Cerebellar nuclear complex (tissue), 1 donor: ENCODE data around the gene TMEM179.
"Not testable (repeated sequence)": the region's sequence is repeated elsewhere in the genome, so short reads cannot be mapped to it uniquely, and the experiment has no call there.

Experiments used
- DNase-seq, 2 experiments: peaks; one replicate each; lab custom pipeline; 2025; lab: John Stamatoyannopoulos, UW

TMEM179 gene

GRCh38 chr14:104604458-104605449 lies at the start of gene TMEM179:
Gene TMEM179, minus strand, starts transcription at chr14:104604772. Its CDS starts 31 bp downstream, at chr14:104604741.
- no peak for DNase-seq

GRCh38 chr14:104654119-104654518 lies 49.5 kb upstream of the TMEM179 start:
- no peak for DNase-seq

GRCh38 chr14:104653130-104653920 lies 48.8 kb upstream of the TMEM179 start:
- not testable (repeated sequence) for DNase-seq

DNA sequence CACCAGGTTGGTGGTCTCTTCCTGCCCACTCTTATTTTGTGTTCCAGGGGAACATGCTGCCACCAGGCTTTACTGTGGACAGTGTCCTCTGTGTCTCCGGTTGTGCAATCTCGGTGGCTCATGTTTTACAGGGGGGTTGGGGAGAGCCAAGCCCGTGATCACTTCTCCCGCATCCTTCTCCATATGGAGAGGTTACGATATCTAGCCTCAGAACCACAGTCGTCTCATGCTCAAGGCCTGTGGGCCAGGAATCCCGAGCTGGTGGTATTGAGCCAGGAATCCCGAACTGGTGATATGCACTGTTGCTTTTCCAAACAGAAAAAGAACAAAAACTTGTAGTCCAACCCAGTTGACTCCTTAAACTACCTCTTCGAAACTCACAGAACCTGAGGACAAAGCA lies 47.8 kb upstream of the TMEM179 start:
- no peak for DNase-seq

- DNase-seq: no peak
Measured at GRCh38 chr14:104651876-104652260, 47.3 kb upstream of the TMEM179 start.

DNA sequence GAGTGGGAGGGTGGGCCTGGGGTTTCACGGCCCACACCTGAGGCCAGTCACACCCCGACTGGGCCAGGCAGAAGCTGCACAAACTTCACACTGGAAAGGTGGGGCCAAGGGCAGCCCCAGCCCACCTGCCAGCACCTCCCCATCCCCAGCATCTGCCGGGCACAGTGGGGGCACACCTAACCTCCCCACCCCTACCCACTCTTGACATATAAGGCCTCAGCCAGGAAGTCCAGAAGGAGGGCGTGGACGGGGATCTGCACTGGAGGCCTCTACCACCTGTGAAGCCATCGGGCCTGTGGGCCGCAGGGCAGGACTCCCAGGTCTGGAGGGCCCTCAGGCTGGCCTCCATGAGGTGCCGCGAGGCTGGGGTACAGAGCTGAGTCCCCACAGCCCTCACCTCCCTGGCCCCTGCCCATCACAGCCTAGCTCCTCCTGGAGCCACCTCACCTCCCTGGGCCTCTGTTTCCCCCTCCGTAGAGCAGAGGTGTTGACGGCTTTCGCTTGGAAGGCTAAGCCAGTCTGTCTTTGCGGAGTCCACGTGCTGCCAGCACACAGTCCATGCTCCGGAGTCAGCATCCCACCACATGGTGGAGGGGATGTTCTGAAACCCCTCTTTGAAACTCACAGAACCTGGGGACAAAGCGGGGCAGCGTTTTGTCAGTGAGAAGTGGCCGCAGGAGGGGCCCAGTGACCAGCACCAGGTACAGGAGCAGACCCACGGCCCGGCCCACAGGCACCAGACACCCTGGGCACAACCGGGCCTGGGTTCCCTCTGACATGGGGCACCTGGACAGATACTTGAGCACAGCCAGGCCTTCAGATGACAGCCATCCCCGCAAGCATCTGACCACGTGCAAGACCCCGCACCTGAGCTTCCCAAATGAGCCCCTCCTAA lies 46.7 kb upstream of the TMEM179 start:
- no peak for DNase-seq

- no peak for DNase-seq
Measured at GRCh38 chr14:104650057-104650980, 45.7 kb upstream of the TMEM179 start.

DNA sequence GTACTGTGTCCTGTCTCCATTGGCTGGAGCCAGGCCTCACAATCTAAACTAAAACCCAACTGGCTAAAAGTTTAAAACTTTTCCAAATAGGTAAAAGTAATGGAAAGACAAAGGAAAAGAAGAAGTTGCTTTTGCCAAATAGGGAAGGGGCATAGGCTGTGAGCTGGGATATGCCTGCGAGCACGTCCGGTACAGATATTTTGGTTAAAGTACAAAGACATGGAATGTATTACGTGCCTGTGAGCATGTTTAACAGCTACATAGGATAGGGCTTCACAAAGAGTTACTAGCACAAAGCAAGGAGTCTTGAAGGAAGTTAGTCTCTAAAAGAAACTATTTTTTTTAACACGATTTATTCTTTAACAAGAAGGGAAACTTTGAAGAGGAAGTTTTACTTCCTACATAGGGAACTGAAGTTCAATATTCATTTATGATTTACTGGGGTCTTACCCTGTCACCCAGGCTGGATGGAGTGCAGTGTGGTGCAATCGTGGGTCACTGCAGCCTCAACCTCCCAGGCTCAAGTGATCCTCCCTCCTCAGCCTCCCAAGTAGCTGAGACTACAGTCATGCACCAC lies 43.0 kb upstream of the TMEM179 start:
- no peak for DNase-seq

DNA sequence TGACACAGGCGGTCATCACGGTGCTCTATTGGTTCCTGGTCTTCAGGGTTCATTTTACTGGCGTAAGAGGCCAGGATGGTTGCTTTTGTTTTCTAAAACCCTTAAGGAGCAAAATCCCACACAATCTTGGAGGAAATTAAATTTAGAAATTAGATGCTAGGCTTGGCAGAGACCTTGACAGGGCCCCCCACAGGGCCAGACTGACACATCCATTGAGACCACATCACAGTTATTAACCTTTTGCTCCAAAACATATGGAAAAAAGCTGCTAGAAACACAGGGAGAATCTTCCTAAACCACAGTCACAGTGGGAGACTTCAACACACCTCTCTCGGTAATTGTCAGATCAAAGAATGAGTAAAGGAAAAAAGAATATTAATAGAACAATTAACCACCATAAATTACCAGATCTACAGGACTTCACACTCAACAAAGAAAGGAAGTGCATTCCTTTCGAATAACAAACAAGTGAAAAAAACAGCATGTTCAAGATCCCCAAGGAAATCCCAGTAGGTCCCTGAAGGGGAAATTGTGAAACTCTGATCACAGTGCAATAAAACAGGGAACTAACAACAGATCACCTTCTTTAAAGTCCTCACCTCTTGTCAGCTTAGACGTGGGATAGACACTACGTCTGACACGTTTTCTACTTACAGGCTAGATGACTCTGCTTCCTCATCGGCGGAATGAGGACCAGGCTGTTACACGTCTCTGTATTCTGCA lies 40.2 kb upstream of the TMEM179 start:
- DNase-seq: no peak

DNA sequence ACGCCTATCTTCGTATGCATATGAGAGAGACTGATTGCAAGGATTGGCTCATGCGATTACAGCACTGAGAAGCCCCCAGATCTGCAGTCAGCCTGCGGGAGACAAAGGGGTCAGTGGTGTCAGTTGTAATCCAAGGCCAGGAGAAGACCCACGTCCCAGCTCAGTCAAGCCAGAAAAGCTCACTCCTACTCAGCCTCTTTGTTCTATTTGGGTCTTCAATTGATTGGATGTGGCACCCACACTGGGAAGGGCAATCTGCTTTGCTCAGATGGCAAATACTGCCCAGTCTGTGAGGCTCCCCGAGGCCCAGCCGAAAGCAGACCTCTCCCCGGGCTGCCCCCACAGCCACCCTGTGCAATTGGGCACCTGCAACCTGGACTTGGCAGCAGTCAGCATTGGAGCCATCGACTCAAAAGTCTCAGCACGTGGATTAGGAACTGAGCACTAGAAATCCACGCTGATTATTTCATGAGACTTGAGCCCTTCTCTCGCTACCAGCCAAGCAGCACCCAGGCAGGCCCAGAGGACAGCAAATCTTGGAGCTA lies 39.6 kb upstream of the TMEM179 start:
- DNase-seq: no peak

DNA sequence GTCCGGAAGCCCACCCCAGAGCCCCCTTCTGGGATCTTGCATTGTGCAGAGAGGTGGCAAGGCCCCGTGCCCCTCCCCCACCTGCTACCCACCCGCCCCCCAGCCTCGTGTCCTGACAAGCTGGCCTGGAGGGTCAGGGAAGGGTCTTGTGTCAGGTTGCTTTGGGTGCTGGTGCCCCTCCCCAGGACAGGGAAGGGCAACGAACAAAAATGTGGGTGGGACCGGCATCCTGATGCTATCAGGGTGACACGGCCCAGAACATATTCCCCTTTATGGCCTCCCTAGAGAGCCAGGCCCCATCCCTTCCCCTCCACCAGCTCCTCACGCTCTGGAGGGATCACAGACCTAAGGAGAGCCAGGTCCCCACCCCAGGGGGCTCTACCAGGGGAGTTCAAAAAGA lies 38.7 kb upstream of the TMEM179 start:
- no peak for DNase-seq

- no peak for DNase-seq
Measured at GRCh38 chr14:104642540-104642868, 37.9 kb upstream of the TMEM179 start.

DNA sequence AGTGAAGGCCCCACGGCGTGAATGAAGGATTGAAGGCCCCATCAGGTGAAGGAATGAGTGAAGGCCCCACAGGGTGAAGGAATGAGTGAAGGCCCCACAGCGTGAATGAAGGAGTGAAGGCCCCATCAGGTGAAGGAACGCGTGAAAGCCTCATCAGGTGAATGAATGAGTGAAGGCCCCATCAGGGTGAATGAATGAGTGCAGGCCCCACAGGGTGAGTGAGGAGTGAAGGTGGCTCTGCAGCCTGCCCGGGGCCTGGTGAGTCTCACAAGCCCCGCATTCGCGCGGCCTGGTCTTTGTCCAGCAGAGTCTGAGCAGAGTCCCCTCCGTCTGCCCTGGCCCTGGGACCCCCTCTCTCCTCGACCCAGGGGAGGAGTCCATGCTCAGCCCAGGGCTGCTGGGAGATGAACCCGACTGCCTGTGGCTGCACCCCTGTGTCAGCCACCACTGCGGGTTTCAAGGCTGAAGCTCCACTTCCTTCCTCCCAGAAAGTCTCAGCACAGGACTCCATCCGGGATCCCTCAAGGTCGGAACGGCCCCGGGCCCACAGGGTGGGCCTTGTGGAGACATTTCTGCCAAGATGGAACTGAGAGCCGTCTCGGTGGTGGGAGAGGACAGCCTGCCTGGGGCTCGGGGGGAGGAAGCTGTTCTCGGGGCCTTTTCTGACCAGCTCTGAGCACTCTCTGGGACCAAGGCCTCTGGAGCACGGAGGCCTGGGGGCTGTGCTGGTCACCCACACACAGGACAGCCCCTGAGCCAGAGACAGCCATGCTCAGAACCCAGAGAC lies 37.4 kb upstream of the TMEM179 start:
- DNase-seq: no peak

- DNase-seq: no peak
Measured at GRCh38 chr14:104640681-104641080, 36.1 kb upstream of the TMEM179 start.

DNA sequence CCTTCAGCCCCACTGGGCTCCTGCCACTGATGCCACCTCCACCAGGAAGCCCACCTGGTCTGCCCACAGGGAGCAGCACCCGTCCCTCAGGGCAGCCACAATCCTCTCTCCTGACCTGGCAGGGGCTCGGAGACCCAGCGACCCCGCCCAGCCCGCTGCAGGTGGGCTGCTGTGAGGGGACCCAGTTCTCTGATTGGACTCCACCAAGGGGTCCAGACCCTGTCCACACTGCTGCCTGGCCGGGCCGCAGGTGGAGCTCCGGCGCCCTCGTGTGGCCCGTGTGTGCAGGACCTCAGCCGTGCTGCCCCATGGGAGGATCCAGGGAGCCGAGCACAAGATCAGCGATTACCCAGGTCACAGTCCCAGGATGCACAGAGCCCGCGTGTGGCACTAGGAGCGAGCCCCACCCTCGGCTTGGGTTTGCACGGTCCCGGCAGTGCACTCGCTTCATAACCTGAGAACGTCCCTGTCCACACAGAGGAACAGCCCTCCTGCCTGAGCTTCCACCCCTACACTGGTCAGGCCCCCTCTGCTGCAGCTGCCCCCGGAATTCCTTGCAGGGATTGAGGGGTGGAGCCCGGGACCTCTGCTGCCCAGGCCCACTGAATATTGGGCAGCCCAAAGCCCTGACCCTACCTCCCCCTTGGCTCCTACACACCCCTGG lies 35.4 kb upstream of the TMEM179 start:
- no peak for DNase-seq

DNA sequence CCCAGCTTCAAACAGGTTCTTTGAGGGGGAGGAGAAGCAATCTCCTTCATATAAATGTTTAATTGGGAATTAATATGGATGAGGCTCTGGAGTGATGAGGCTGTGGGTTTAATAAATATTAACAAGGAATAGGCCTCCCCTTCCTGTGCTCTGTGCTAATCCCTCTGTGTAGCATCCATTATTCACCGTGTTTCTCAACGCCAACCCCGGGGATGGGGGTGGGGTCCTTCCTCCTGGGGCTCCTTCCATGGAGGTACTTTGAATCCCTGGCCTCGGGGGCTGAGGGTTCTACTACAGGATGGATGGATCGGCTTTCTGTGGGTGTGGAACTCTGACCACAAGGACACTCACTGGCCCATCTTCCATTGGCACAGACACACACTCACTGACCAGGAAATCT lies 34.9 kb upstream of the TMEM179 start:
- no peak for DNase-seq

GRCh38 chr14:104638927-104639450 lies 34.4 kb upstream of the TMEM179 start:
- no peak for DNase-seq

DNA sequence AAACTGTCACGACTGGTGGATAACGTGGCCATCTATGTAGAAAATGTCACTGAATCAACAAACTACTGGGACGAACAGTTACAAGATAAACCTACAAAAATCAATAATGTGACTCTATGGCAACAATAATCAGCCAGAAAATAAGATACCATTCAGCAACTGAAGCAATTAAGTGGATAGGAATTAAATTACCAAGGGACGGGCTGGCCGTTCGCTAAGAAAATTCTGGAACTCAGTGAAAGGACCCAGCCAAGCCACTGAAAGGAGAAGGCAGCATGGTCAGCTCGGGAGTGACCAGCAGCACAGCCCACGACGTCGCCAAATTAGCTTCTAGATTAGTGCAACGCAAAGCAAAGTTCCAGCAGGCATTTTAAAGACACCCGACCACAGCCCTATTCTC lies 33.6 kb upstream of the TMEM179 start:
- DNase-seq: no peak
